ENCODE measurements around the gene TMPRSS9. TPM values are rescaled to one million over a fixed set of nuclear protein-coding genes. Genes with fewer than 3 reads are reported as not detected.

The TMPRSS9 gene
- total and polyA plus RNA-seq, 2 of the 13 experiments (the other 11 are each of a cell fraction or from before 2014, with no cell fraction given): 2.5 to 5.2 TPM

- TF ChIP-seq RORA (CRISPR knock-in tag; IDR thresholded peaks at IDR 0.05) (no peak), ZC3H4 (CRISPR knock-in tag; IDR thresholded peaks at IDR 0.05; ENCODE audit: borderline replicate concordance) (no peak), NFYB (CRISPR knock-in tag; IDR thresholded peaks at IDR 0.05) (no peak), ZNF547 (CRISPR knock-in tag; IDR thresholded peaks at IDR 0.05) (no peak), ZNF574 (CRISPR knock-in tag; IDR thresholded peaks at IDR 0.05) (no peak), ZNF724P (CRISPR knock-in tag; IDR thresholded peaks at IDR 0.05; ENCODE audit: borderline replicate concordance) (no peak), ZBTB3 (CRISPR knock-in tag; IDR thresholded peaks at IDR 0.05; ENCODE audit: borderline replicate concordance, low read depth) (no peak), ZNF607 (CRISPR knock-in tag; IDR thresholded peaks at IDR 0.05; ENCODE audit: borderline replicate concordance) (no peak), ZBTB7A (CRISPR knock-in tag; IDR thresholded peaks at IDR 0.05) (0 out of 2 replicates have a peak, but pooled peaks have one; percentile 30), NCOA5 (CRISPR knock-in tag; IDR thresholded peaks at IDR 0.05) (no peak), ZNF580 (CRISPR knock-in tag; IDR thresholded peaks at IDR 0.05; ENCODE audit: borderline replicate concordance, low read depth) (no peak), ZNF879 (CRISPR knock-in tag; IDR thresholded peaks at IDR 0.05) (no peak), KDM3A (CRISPR knock-in tag; IDR thresholded peaks at IDR 0.05; ENCODE audit: low read depth) (no peak), ZFX (CRISPR knock-in tag; IDR thresholded peaks at IDR 0.05; ENCODE audit: low read depth) (0 out of 2 replicates have a peak, but pooled peaks have one; percentile 10), HDAC1 (CRISPR knock-in tag; IDR thresholded peaks at IDR 0.05) (no peak)
- TF ChIP-seq, protein P1, sequence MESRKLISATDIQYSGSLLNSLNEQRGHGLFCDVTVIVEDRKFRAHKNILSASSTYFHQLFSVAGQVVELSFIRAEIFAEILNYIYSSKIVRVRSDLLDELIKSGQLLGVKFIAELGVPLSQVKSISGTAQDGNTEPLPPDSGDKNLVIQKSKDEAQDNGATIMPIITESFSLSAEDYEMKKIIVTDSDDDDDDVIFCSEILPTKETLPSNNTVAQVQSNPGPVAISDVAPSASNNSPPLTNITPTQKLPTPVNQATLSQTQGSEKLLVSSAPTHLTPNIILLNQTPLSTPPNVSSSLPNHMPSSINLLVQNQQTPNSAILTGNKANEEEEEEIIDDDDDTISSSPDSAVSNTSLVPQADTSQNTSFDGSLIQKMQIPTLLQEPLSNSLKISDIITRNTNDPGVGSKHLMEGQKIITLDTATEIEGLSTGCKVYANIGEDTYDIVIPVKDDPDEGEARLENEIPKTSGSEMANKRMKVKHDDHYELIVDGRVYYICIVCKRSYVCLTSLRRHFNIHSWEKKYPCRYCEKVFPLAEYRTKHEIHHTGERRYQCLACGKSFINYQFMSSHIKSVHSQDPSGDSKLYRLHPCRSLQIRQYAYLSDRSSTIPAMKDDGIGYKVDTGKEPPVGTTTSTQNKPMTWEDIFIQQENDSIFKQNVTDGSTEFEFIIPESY (CRISPR knock-in tag; IDR thresholded peaks at IDR 0.05): no peak
- TF ChIP-seq, protein P2, sequence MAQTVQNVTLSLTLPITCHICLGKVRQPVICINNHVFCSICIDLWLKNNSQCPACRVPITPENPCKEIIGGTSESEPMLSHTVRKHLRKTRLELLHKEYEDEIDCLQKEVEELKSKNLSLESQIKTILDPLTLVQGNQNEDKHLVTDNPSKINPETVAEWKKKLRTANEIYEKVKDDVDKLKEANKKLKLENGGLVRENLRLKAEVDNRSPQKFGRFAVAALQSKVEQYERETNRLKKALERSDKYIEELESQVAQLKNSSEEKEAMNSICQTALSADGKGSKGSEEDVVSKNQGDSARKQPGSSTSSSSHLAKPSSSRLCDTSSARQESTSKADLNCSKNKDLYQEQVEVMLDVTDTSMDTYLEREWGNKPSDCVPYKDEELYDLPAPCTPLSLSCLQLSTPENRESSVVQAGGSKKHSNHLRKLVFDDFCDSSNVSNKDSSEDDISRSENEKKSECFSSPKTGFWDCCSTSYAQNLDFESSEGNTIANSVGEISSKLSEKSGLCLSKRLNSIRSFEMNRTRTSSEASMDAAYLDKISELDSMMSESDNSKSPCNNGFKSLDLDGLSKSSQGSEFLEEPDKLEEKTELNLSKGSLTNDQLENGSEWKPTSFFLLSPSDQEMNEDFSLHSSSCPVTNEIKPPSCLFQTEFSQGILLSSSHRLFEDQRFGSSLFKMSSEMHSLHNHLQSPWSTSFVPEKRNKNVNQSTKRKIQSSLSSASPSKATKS (CRISPR knock-in tag; IDR thresholded peaks at IDR 0.05): no peak
- TF ChIP-seq, protein P3, sequence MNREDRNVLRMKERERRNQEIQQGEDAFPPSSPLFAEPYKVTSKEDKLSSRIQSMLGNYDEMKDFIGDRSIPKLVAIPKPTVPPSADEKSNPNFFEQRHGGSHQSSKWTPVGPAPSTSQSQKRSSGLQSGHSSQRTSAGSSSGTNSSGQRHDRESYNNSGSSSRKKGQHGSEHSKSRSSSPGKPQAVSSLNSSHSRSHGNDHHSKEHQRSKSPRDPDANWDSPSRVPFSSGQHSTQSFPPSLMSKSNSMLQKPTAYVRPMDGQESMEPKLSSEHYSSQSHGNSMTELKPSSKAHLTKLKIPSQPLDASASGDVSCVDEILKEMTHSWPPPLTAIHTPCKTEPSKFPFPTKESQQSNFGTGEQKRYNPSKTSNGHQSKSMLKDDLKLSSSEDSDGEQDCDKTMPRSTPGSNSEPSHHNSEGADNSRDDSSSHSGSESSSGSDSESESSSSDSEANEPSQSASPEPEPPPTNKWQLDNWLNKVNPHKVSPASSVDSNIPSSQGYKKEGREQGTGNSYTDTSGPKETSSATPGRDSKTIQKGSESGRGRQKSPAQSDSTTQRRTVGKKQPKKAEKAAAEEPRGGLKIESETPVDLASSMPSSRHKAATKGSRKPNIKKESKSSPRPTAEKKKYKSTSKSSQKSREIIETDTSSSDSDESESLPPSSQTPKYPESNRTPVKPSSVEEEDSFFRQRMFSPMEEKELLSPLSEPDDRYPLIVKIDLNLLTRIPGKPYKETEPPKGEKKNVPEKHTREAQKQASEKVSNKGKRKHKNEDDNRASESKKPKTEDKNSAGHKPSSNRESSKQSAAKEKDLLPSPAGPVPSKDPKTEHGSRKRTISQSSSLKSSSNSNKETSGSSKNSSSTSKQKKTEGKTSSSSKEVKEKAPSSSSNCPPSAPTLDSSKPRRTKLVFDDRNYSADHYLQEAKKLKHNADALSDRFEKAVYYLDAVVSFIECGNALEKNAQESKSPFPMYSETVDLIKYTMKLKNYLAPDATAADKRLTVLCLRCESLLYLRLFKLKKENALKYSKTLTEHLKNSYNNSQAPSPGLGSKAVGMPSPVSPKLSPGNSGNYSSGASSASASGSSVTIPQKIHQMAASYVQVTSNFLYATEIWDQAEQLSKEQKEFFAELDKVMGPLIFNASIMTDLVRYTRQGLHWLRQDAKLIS (CRISPR knock-in tag; IDR thresholded peaks at IDR 0.05): no peak
These were observed 26.3 kb upstream of the TMPRSS9 start (continued) for GRCh38 chr19:2333807-2334211.
